NK-92 treated with Interleukin-12 subunit alpha and Interleukin-12 subunit beta, amount 100 ng/mL, for 24 hours (cell line): ENCODE results near the gene RAMACL.

Experiments
- DNase-seq: peaks from one replicate; lab custom pipeline; 2025; lab: John Stamatoyannopoulos, UW

RAMACL gene

DNA sequence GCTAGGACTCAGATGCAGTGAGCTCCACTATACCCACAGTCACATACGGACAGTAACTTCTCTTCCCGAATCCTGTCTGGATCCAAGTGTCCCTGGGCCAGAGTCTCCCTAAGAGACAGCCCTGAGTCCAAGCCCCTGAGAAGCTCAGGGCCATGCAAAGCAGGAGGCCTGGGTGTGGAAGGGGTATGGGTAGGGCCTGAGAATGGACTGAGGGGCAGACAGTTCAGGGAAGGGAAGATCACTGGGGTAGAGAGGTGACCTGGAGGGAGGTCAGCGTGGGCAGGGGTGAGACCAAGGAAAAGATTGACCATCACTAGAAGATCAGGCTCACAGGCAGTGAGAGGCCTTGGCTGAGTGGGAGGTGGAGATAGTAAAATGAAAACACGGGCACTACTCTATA, 31.8 kb upstream of the RAMACL start:
- no peak for DNase-seq

DNA sequence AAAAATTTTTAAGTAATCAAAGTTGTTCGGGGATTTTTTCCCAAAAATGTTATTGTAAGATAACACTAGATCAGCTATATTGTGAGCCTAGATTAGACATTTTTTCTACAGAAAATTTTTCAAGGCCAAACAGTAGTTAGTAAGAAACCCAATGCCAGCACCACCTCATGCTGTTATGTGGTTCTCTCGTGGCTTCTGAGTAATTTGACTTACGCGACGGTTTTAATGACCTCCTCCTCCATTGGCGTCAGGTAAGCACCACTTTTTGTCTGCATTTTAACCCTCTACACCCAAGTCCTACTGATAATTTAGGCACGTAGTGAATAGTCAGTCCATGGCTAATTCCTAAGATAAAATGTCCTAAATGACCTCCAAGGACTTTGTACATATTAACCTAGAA, 30.9 kb upstream of the RAMACL start:
- no peak for DNase-seq

DNA sequence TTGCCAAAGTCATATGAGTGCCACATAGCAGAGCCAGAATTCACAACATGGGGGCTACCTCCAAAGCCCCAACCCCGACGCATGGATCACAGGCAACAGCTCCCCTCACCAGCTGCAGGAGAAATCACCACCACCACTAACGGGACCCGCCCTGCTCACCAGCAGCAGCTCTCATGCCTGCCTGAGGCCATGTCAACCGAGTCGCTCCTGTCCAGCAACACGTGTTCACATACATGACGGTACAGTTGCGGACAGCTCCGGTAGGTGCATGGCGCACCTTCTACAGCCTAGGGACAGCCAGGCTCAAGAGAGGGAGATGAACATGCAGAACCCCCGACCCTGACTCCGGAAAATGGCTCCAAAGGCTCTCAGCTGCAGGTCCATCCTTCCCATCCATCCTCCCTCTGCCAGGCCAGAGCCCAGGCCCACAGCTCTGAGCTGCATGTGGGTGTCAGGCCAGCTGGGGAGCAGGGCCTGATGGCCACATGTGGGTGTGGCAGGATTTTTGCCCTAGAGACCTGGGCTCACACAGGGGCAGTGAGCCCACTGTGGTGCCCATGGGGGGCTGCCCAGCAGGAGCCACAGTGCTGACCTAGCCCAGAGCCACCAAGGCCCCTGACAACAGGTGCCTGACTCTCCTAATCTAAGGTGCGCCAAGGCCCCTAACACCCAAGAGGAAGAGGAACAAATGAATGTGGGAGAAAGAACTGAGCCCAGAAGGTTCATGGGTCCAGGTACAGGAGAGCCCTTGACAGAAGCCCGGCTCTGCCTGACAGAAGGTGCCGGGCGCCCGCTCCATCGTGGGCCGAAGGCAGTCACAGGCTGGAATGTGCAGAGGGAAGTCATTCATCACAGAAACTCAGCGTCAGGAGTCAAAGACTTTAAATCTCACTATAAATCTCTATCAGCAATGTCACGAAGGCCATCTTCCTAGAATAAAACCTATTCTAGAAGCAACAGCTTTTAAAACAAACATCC, 30.1 kb upstream of the RAMACL start:
- DNase-seq: no peak

DNA sequence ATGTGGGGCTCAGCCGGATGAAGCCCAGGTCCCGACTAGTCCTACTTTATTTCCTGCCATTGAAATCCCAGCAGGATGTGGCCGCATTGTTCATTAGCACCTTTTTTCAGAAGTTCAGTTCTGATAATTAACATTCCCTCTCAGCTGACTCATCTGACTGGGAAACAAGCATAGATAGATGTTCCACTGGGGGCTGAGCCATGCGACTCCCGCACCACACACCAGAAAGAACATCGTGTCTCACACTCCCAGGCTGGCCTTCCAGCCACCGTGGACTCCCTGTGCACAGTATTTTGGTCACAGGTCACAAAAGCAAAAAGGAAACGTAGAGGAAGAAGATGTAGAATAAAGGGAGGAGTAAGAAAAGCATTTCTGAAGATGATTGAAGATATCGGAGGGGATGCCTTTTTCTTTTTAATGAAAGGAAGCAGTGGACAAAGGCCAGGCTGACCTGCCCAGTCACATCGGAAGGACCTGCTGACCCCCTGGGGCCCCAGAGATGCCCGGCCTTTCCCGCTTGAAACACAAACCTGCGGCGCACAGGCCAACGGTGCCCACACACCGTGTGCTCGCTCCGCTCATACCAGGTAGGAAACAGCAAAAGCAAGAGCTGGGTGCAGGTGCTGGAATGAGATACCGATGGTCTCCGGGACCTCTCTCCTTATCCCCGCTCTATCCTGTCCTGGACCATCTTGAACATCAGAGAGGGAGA, 28.7 kb upstream of the RAMACL start:
- DNase-seq: no peak

DNA sequence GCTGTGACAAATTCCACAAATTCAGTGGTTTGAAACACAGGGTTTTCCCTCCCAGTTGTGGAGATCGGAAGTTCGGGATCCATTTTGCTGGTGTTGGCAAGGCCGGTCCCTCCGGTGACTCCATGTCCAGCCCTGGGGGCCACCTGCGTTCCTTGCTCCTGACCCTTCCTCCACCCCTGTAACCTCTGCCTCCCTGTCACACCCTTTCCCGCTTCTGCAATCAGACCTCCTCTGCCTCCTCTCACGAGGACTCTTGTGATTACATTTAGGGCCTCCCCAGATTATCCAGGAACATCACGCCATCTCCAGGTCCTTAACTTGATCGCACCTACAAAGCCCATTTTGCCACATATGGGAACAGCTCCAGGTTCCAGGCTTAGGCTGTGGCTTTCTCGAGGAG, 28.1 kb upstream of the RAMACL start:
- DNase-seq: no peak

DNA sequence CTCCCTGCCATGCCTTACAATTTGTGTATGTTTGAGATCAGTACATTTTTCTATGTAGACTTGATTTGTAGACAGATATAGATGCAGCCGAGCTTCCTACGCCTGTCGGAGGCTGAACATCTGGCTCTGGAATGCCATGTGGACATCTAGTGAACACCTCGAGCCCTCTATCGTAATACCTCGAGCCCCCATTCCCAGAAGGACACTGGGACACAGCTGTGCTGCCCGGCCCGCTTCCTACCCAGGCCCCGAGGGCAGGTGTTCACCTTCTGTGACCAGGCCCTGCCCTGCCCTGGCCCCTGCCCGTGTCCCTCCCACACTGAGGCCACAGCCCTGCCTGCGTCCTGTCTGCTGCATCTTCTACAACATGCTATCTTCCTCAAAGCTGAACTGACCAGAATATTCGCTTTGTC, 27.7 kb upstream of the RAMACL start:
- DNase-seq: no peak

DNA sequence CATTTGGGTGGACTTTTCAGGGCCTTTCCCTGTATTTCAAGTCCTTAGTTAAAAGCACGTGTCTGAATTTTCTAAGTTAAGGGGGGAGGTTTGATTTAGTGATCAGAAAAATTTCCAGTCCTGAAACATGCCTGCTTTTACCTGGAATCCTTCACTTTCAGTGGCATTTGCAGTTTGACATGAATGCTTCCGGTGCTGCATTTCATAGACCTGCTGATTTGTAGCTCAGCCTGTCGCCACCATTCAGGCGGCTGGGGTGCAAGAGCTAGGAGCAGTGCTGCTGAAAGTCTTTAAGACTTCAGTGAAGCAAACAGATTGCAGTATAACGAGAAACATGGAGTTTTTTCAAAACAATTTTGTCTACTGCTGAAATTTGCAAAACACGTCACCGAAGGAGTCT, 26.5 kb upstream of the RAMACL start:
- DNase-seq: no peak

DNA sequence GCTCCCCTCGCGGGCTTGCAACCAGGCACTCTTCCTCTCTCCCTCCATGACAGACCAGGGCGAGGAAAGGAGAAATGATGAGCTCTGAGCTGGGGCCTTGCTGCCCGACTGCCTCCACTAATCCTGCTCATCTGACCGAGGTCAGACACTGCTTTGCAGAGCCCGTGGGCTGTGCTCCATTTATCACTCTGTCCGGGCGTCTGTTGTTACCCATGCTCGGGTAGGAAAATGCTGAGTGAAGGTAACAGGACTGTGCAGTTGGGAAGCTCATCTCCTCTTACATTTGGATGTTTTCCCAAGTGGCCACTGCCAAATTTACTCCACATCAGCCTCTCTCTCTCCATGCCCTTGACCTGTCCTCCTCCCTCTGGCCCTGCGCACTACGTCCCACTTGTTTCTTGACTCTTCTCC, 26.0 kb upstream of the RAMACL start:
- DNase-seq: no peak

DNA sequence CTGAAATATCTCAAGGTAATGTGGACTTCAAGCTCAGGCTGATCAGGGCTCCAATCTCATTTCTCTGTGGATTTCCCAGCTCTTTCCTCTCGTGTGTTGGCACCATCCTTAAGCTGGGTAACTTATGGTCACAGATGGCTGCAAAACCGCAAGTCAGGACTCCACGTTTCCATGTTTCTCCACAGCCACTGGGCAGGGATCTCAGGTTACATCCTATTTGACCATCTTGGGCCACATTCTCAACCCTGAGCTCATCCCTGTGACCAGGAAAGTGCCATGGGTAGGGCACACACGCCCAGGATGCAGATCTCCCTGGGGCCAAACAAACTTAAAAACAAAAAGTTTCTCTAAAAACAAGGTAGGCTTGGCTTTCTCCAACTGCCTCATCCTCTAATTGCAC, 25.2 kb upstream of the RAMACL start:
- no peak for DNase-seq

DNA sequence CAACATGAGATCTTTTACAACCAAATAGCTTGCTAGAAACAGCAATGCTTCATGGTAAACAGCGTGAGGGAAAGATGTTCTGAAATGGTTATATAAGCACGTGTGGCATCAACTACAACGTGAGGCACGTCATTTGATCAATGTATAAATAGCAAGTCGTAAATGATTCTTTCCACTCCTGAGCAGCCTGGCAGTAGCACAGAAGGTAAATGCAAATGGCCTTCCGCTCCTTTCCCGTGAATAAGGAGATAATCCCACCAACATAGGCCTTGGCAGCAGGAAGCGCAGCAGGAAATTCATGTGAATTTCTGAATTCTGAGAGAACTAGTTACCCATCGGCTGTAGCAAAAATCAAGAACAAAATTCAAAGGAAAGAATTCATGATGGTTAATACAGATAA, 23.6 kb upstream of the RAMACL start:
- DNase-seq: no peak

DNA sequence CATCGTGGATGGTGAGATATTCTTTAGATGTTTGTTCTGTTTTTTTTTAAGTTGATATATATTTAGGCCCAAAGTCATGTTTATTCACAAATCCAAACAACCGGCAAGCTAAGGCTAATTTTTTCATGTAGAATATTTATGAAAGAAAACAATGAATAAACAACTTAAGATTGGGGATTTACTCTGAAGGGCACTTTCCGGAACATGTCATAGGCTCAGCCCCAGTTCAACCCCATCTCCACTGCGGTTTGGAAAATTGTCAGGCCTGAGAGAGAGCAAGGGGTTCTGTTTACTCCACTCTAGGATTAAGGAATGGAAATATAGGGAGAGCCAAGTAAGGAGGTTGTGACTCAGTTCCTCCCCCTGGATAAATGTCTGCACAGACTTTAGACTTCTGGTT, 22.3 kb upstream of the RAMACL start:
- no peak for DNase-seq

DNA sequence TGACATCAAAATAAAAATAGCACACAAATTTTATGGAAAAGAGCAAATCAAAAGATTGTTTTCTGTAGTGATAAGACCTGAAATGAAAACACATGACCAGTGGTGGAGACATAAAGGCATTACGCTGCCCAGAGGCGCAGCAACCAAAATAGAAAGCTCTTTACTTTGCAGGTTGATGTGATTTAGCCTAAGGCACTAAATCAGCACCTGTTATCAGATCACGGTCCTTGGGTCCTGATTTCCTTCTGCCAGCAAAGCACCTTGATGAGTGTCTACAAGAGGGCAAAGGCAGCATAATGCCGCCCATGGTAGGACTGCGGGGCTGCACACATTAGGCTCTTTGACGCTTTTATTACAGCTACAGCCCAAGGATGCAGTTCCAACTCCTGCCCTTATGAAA, 19.3 kb upstream of the RAMACL start:
- no peak for DNase-seq

DNA sequence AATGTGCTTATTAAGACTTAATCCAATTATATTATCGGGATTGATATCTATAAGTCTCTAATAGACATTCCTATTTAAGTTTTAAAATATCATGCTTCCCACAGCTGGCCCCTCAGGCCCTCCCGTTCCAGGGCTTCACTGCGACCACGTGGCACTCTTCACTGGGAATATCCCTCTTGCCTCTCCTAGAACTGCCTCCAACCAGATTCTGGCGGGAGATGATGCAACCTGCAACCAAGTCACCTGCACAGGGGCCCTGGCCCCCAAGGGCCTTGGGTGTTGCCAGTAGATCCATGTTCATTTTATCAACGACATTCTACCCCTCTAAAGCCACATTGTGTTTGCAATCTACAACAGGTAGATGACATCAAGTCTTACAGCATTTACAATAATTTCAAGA, 18.4 kb upstream of the RAMACL start:
- no peak for DNase-seq

DNA sequence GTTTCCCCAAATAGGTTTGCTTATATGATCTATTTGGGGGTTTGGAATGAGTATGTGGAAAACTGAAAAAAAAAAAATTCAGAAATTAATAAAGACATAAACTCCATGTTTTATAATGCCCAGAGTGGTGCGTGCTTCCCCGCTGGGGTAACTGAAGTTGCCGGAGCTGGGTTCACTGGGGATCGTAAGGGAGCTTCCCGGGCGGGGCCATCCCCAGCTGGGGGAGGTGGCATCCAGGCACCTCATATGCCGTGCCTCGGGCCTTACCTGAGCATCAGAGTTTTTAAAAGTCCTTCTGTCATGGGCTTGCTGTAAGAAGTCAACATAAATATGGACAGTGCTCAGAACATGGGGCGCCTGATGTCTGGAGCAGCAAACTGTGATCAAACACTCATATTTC, 17.9 kb upstream of the RAMACL start:
- DNase-seq: no peak

DNA sequence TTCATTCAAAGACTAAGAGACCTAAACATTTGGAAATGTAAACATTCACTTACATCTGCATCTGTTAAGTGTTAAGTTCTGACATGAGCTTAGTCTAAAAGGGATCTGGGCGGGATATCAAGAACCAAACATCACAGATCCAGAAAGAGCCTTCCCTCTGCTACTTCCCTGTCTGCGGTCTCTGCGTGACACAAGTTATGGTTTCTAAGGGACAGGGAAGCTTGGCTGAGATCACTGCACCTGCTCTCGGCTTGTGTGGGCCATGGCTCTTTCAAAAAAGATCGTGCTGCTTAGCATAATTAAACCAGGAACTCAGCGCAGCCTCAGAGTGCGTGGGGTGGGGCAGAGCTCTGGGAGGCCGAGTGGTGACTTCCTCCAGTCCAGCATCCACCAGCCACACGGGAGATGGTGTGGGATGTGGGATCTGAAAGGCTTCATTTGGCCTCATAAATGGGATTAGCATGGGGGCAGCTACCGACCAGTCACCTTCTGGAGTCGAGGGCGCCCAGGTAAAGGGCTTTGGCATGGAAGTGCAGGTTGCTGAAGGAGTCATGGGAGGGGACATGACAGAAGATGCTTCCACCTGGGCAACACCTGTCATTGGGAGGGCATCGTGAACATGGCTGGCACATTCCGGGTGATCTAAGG, 16.7 kb upstream of the RAMACL start:
- no peak for DNase-seq

DNA sequence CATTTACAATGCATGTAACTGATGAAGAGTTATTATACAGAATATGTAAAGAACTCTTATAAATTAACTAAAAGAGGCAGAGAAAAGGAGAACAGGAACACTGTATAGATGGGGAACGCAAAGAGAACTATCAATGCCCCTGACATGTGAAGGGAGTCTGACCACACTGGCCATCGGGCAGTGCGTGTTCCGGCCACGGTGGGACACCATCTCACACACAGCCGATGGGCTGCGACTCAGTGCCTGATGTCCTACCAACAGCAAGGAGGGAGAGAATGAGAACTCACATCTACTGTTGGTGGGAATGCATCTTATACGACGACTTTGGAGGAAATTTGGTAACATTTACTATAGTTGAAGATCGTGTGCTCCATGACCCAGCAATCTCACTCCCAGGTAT, 15.5 kb upstream of the RAMACL start:
- DNase-seq: no peak

DNA sequence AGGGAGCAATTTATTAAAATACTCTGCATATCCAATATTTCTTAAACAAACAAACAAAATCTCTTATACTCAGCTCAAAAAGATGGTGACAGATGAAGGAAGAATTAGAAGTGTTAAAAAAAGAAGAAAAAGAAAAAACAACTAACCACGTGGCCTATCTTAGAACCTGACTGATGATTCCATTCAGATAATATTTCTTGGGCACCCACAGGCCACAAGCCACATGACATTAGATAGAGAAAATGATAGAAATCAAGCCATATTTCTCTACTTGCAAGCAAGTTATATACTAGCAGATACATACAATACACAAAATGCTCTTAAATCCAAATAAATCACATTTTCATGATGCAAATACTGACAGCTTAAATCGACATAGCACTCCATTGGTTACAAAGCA, 14.5 kb upstream of the RAMACL start:
- DNase-seq: no peak

DNA sequence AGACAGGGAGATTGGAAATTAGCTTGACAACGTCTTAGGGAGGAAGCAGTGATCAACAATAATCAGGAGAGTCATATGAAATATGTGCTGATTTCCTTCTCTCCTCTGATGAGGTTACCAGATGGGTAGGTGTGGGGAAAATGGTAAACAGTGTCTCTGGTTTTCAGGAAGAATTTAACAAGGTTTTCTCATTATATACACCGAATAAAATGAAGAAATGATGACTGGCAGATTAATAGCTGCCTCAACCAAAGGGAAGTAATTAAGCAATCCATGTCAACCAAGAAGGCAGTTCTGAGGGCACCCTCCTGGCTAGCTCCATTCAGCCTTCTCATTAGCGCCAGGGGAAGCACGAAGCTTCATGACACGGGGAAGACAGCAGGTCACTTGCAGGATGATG, 12.7 kb upstream of the RAMACL start:
- no peak for DNase-seq

DNA sequence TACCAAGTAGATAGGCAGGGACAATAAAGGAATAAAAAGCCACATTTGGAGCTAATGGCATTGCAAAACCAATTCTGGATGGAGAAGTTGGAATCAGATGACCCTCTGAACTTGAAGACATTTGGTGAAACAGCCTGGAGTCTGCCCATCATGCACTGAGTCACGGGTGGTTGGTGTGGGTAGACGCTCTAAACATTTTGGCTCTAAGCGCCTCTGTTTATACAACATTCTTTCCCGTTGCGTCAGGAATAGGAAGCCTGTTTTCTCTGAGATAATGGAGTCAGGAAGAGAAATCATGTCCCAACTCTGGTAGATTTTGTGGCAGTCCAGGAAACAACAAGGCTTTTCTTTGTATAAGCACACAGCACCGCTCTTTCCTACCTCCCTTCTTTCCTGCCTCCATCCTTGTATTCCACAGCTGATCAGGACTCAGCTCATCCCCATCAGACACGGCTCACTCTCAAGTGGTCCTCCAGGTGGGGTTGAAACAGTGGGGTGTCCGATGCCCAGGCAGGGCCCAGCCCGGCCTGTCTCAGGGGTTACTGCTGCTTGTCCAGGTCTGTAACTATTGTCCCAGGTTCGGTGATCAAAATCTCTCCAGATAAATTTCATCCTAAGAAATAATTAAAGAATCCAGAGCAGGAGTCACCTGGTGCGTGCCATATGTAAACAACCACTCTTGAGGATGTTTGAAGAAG, 12.1 kb upstream of the RAMACL start:
- no peak for DNase-seq

DNA sequence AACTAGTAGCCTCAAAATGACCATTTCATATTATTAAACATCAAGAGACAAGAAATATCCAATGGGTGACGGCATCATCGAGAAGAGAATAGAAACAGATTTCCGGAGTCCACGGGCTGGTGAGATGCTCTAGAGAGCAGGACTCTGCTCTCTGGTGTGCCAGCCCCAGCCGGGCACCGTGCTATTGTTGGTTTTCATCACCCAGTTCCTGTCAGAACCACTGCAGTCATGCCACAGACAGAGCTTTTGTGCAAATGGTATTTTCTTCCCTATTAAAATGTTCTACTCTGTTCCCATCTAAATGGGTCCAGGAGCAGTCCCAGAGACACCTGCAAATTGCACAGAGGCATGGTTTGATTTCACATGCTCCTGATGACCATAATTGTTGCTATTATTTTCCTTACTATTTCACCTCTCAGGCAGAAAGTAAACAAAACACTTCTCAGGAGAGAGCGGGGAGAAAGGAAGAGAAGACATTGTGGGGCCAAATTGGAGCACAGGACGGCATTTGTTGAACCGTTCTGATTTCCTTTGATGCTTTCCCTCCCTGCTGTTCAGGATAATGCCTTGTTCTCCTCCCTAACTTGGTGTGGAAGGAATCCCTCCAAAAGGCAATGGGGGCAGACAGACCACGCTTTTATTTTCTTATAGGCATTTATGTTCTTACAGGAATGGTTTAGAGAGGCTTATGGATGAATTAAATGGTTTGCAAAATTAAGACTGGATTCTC, 11.4 kb upstream of the RAMACL start:
- no peak for DNase-seq

DNA sequence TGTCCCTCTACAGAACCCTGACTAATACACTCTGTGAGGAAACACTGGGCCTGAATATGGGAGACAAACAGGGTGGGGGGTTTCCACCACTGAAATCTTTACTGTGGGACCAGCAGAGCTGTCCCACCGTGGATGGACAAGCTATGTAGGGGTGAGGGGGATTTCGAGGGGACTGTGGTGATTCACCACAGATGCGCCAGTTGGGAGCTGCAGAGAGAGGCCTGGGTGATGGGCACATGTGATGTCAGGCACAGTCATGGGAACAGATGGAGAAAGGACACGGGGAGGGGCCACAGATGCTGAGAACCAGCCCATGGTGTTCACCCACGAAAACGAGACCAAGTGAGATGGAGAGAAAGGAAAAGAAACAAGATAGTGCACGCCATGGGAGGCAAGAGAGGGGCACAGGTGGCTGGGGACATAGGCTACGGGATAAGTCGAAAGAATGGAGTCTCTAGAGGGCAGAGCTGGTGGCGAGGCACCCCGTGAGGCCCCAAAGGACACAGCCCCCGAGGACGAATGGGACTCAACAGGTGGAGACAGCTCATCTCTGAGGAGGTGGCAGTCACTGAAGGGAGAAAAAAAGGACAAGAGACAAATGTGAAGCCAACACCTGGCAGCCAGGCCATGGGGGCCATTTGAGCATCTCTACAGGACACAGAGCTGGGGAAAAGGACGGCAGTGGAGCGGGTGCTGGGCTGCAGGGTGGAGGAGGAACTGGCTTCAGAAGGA, 10.5 kb upstream of the RAMACL start:
- DNase-seq: no peak
